Neutrophil (primary cell): ENCODE data around the gene HNF4A.

Experiments used
- H3K27ac ChIP-seq: fragments of 200-600 bp; sonication (generic); 2 replicates; pipeline ENCODE4 v1.5.1; 2016; ENCODE audit warnings: mild to moderate bottlenecking, moderate library complexity
- H3K27me3 ChIP-seq: fragments of 200-600 bp; sonication (generic); 2 replicates; pipeline ENCODE4 v1.6.0; 2016; ENCODE audit warnings: mild to moderate bottlenecking
- H3K36me3 ChIP-seq: fragments of 200-600 bp; sonication (generic); 2 replicates; pipeline ENCODE4 v1.5.1; 2017
- H3K4me1 ChIP-seq, 2 experiments: fragments of 200-600 bp in 1 of 2; sonication (generic) in 1 of 2; 1 replicate in 1 of 2; 2 replicates in 1 of 2; pipeline versions ENCODE4 v1.5.1 to v1.6.1; 2013 to 2016; ENCODE audit warnings: low read depth in 1 of 2, low read length in 1 of 2, mild to moderate bottlenecking in 1 of 2, moderate library complexity in 1 of 2; ENCODE audit not compliant: control insufficient read depth in 1 of 2, insufficient read depth in 1 of 2
- H3K4me3 ChIP-seq, 2 experiments: fragments of 200-600 bp in 1 of 2; sonication (generic) in 1 of 2; 1 replicate in 1 of 2; 2 replicates in 1 of 2; pipeline ENCODE4 v1.5.1; 2013 to 2016; ENCODE audit warnings: low read depth in 1 of 2, low read length in 1 of 2, mild to moderate bottlenecking in 1 of 2, moderate library complexity in 1 of 2
- H3K9me3 ChIP-seq: fragments of 200-600 bp; sonication (generic); 2 replicates; pipeline ENCODE4 v1.5.1; 2016
- TF ChIP-seq, protein P1 (sequence below): fragments of 200-600 bp; sonication (generic); IDR thresholded peaks from 2 replicates; pipeline ENCODE4 v1.5.1; 2016; ENCODE audit warnings: antibody characterized with exemption

Gene HNF4A

DNA sequence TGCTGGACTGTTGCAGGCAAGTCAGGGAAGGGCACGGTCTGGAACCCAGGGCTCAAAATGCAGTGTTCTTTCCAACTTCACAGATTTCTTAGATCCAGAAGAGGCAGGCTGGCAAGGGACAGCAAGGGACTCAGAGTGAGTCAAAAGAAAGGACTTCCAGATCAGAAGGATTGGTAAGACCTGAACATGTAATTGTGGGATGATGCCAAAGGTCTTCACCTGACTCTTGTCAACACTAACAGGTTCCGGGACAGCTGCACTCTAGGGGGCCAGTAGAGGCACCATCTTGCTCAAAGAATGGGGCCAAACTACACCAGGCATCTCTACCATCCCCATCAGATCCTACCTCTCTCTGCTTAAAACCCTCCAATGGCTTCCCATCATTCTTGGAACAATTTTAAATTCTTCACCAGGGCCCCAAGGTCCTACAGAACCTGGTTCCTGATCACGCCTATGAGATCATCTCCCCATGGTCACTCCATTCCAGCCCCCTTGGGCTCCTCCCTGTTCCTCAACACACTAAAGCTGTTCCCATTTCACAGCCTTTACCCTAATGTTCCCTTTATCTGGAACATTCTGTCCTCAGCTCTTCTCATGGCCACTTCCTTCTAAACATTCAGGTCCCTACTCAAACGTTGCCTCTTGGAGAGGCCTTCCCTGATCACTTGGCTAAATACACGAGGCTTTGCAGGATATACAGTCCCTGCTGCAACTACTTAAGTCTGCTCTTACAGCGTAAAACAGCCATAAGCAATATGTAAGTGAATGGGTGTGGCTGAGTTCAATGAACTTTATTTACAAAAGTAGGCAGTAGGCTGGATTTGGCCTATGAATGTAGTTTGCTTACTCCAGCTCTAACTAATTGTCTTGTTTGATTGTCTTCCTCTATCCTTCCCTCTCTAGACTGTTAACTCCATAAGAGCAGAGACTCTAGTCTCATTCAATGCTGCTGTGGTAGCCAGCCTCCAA, 90.5 kb downstream of the HNF4A start:
- TF ChIP-seq, protein P1, sequence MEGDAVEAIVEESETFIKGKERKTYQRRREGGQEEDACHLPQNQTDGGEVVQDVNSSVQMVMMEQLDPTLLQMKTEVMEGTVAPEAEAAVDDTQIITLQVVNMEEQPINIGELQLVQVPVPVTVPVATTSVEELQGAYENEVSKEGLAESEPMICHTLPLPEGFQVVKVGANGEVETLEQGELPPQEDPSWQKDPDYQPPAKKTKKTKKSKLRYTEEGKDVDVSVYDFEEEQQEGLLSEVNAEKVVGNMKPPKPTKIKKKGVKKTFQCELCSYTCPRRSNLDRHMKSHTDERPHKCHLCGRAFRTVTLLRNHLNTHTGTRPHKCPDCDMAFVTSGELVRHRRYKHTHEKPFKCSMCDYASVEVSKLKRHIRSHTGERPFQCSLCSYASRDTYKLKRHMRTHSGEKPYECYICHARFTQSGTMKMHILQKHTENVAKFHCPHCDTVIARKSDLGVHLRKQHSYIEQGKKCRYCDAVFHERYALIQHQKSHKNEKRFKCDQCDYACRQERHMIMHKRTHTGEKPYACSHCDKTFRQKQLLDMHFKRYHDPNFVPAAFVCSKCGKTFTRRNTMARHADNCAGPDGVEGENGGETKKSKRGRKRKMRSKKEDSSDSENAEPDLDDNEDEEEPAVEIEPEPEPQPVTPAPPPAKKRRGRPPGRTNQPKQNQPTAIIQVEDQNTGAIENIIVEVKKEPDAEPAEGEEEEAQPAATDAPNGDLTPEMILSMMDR: no peak
- H3K9me3 ChIP-seq: no peaks in the 10 kb centered on the region
- H3K4me1 ChIP-seq: no peaks in the 10 kb centered on the region
- H3K27ac ChIP-seq: no peak overlapping the region
- H3K27me3 ChIP-seq: no peaks in the 10 kb centered on the region
- no peak overlapping the region for H3K4me3 ChIP-seq
- H3K36me3 ChIP-seq: no peaks in the 10 kb centered on the region

DNA sequence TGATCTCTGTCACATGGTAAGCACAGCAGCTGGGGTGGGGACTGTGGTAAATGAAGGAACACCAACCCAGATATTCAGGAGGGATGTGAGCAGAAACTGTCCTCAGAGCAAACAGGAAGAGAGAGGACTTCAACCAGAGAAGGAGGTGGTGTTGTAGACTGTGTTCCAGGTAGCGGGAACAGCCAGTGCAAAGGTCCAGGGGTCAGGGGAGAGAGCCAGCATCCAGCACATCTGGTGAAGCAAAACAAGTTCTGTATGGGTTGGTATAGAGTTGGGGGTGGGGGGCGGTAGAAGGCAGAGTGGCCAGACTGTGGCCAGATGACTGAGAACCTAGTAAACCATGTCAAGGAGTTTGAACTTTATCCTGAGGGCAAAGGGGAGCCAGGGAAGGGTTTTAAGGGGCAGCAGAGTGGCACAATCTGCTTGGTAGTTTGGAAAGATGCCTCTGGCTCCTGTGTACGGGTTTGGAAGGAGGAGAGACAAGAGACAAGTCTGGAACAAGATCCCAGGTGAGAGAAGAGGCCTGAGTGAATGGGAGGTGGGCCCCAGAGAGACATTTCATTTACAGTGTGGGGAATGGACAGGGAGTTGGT, 92.4 kb downstream of the HNF4A start:
- H3K4me3 ChIP-seq: no peak overlapping the region
- no peaks in the 10 kb centered on the region for H3K4me1 ChIP-seq
- H3K27me3 ChIP-seq: no peaks in the 10 kb centered on the region
- no peaks in the 10 kb centered on the region for H3K36me3 ChIP-seq
- no peak overlapping the region for H3K27ac ChIP-seq
- TF ChIP-seq, protein P1: no peak
- no peaks in the 10 kb centered on the region for H3K9me3 ChIP-seq

DNA sequence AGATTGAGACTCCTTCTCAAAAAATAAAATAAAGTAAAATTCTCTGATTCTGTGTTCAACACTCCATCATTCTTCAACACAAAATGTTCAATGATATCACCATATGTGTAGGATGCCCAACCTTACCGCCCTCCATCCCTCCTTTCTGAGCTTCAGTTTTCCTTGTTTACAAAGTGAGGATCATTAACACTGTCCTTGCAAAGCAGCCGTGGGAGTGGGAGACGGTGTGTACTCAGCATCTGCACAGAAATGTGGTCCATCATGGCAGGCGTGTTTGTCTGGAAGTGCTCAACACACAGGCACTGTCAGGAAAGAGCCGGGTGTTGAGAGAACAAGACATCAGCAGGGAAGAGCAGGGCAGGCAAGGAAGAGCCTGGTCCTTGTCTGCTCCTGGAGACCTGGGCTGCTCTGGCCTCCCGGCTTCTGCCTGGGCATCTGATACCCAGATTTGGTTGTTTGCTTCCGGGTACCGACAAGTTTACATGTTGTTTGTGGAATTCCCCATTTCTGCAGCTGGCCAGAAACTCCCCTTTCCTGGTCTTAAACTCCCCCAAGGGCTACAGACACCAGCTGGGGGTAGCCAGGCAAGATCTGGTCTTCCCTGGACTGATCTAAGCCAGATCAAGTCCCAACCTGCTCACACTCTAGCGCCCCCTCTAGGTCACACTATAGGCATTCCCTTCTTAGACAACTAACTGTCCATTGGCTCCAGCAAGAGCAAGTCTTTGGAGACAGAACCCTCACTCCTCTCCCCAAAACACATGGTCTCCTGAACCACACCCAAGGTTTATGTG, 93.5 kb downstream of the HNF4A start:
- no peaks in the 10 kb centered on the region for H3K36me3 ChIP-seq
- no peaks in the 10 kb centered on the region for H3K9me3 ChIP-seq
- no peak overlapping the region for H3K27ac ChIP-seq
- H3K4me1 ChIP-seq: no peaks in the 10 kb centered on the region
- TF ChIP-seq, protein P1: no peak
- no peak overlapping the region for H3K4me3 ChIP-seq
- no peaks in the 10 kb centered on the region for H3K27me3 ChIP-seq

DNA sequence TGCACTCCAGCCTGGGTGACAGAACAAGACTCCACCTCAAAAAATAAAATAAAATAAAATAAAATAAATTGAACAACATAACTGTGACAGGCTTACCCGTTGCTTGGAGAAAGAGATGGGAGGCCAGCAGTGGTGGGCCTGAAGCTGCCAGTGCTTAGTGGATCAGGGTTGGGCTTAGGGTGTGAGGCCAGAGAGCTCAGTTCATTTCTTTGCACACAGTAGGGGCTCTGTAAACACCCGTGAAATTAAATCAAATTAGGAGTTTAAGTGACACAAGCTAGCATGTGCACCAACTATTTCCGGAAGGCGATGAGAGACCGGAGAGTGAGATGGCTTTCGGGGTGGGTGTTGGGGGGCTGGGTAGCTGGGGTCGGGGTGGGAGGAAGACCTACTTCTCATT, 94.4 kb downstream of the HNF4A start:
- Histone ChIP-seq H3K4me3 (no peak overlapping the region), H3K27ac (no peak overlapping the region), H3K36me3 (no peaks in the 10 kb centered on the region), H3K27me3 (no peaks in the 10 kb centered on the region), H3K4me1 (peaks cover 2 to 3% of the 10 kb centered on the region in 2 experiments), H3K9me3 (no peaks in the 10 kb centered on the region)
- TF ChIP-seq, protein P1: no peak

DNA sequence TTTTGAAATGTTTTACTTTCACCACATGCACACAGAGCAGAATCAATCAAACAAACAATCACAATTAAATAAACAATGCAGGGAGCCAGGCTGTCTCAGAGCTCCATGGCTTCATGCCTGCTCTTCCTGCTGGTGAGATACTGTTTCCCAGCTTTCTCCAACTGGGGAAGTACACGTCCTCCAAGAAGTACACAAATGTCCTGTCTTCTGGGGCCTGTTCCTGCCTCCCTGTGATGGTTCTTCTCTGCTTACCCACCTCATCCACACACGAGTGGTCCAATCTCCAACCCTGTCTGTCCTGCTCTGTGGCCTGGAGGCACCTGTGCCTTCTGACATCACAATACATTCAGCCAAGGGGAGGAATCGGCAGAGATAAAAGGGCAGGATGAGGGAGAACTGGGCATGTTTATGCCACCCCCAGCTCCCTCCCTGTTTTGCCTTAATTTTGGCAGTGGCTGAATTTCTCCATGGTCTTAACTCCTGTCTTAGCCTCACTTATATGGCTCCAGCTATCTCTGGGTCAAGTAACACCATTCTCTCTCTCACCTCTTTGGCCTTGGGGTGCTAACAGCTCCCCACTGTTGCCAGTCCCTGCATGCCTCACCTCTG, 94.9 kb downstream of the HNF4A start:
- TF ChIP-seq, protein P1: no peak
- Histone ChIP-seq H3K27me3 (no peaks in the 10 kb centered on the region), H3K36me3 (no peaks in the 10 kb centered on the region), H3K4me3 (no peak overlapping the region), H3K4me1 (peaks cover 7 to 8% of the 10 kb centered on the region in 2 experiments), H3K27ac (no peak overlapping the region), H3K9me3 (no peaks in the 10 kb centered on the region)
